Type B pancreatic cell (in vitro differentiated cells): ENCODE measurements around the gene IL12RB2. TPM values are rescaled to one million over a fixed set of nuclear protein-coding genes. Genes with fewer than 3 reads are reported as not detected.

Source experiments
- DNase-seq: peaks from one replicate; pipeline ENCODE4 v3.0.0; 2021; ENCODE audit warnings: mixed read lengths; ENCODE audit not compliant: unreplicated experiment; ENCODE audit errors: extremely low spot score
- H3K27ac Mint-ChIP-seq: 2 replicates; pipeline ENCODE4 v1.8.0; 2021; ENCODE audit warnings: mild to moderate bottlenecking, mixed read lengths
- H3K27me3 Mint-ChIP-seq: 2 replicates; pipeline ENCODE4 v1.8.0; 2021; ENCODE audit warnings: mixed read lengths
- H3K36me3 Mint-ChIP-seq: 2 replicates; pipeline ENCODE4 v1.8.0; 2021; ENCODE audit warnings: mixed read lengths
- H3K4me1 Mint-ChIP-seq: one replicate; pipeline ENCODE4 v1.8.0; 2021; ENCODE audit warnings: mixed read lengths; ENCODE audit not compliant: unreplicated experiment
- H3K4me3 Mint-ChIP-seq: 2 replicates; pipeline ENCODE4 v1.8.0; 2021; ENCODE audit warnings: mild to moderate bottlenecking, mixed read lengths
- H3K9me3 Mint-ChIP-seq: 2 replicates; pipeline ENCODE4 v1.8.0; 2021; ENCODE audit warnings: mixed read lengths
- CTCF ChIP-seq: fragments of 200-600 bp; sonication (generic); conservative IDR thresholded peaks from 2 replicates; pipeline ENCODE4 v1.5.0; 2021; ENCODE audit warnings: antibody characterized with exemption, mild to moderate bottlenecking
- total RNA-seq: library from RNA; stranded (reverse); gene quantifications from 2 replicates; pipeline ENCODE4 v1.2.1, GENCODE V29; 2021; ENCODE audit warnings: low replicate concordance

Gene IL12RB2
- total RNA-seq, 1 donor from 2014 or later: 0.46 TPM

- no peak overlapping the region for H3K4me3 Mint-ChIP-seq
- H3K36me3 Mint-ChIP-seq: peaks cover 8% of the 10 kb centered on the region
- no peaks in the 10 kb centered on the region for H3K9me3 Mint-ChIP-seq
- H3K27me3 Mint-ChIP-seq: no peaks in the 10 kb centered on the region
- H3K4me1 Mint-ChIP-seq: peaks cover 22% of the 10 kb centered on the region
- no peak for TF ChIP-seq CTCF
- H3K27ac Mint-ChIP-seq: no peak overlapping the region
- DNase-seq: no peak
These were observed 125.1 kb downstream of the IL12RB2 start for GRCh38 chr1:67432745-67433144.

DNA sequence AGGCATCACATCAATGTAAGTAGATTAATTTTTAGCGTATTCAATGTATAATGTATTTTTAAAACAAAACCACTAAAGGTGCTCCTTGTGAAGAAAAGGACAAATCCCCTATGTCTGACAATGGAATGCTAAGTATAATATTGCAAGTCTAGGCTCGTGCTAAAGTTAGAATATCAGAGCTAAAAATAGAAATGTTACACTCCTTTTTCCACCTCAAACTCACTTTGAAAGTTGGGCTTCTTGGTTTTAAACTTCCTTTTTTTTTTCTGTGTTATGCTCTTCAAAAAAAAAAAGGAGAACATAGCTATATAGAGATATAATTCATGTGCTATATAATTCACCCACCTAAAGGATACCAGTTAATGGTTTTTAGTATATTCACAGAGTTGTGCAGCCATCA is 126.2 kb downstream of the IL12RB2 start:
- peaks cover 7% of the 10 kb centered on the region for H3K36me3 Mint-ChIP-seq
- no peak for TF ChIP-seq CTCF
- no peaks in the 10 kb centered on the region for H3K27me3 Mint-ChIP-seq
- no peak overlapping the region for H3K4me3 Mint-ChIP-seq
- no peak for DNase-seq
- no peaks in the 10 kb centered on the region for H3K9me3 Mint-ChIP-seq
- no peak overlapping the region for H3K27ac Mint-ChIP-seq
- H3K4me1 Mint-ChIP-seq: peaks cover 24% of the 10 kb centered on the region

GRCh38 chr1:67434491-67434890 is 126.8 kb downstream of the IL12RB2 start:
- Mint-ChIP-seq H3K36me3 (peaks cover 3% of the 10 kb centered on the region), H3K27ac (no peak overlapping the region), H3K27me3 (no peaks in the 10 kb centered on the region), H3K9me3 (no peaks in the 10 kb centered on the region), H3K4me3 (no peak overlapping the region), H3K4me1 (peaks cover 27% of the 10 kb centered on the region)
- TF ChIP-seq CTCF: no peak
- DNase-seq: no peak

DNA sequence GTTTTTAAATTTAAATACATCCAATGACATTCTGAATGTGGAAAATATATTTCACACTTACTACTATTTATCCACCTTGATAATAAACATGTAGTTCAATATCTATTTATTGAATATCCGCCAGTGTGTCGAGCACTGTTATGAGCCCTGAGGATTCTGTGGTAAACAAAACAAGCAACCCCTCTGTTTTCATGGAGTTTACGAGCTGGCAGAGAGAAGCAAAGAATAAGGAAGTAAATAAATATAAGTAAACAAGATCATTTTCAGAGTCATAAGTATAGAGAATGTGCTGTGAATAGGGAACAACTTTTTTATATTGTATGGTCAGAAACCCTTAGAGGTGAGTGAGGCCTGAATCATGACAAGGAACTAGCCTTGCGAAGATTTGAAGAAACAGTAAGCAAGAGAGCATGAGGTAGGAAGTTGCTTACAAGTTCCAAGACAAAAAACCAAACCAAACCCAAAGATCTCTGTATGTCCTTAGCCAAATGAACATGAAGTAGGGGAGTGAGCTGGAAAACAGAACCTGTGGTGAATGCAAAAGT is 128.9 kb downstream of the IL12RB2 start:
- TF ChIP-seq CTCF: no peak
- Mint-ChIP-seq H3K4me1 (peaks cover 38% of the 10 kb centered on the region), H3K36me3 (no peaks in the 10 kb centered on the region), H3K4me3 (no peak overlapping the region), H3K27me3 (no peaks in the 10 kb centered on the region), H3K27ac (no peak overlapping the region), H3K9me3 (no peaks in the 10 kb centered on the region)
- no peak for DNase-seq

DNA sequence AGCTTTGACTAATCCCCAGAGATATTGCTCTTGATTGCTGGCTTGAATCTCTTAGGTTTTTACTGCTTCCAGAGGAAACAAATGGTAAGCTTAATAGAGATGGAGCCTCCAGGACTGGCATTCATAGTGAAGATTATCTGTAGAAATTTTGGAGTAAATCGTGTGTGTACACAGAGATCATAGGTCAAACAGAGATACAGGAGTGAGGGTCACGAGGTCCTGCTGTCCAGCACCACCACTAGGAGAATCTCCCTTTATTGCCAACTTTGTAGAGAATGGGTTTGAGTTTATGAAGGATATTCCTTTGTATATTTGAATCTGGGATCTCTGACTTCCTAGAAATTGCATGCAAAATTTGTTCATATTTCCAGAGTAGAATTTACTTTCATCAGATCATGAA is 130.3 kb downstream of the IL12RB2 start:
- no peak for DNase-seq
- H3K4me3 Mint-ChIP-seq: no peak overlapping the region
- peaks cover 36% of the 10 kb centered on the region for H3K4me1 Mint-ChIP-seq
- H3K27ac Mint-ChIP-seq: no peak overlapping the region
- H3K9me3 Mint-ChIP-seq: no peaks in the 10 kb centered on the region
- H3K27me3 Mint-ChIP-seq: no peaks in the 10 kb centered on the region
- no peaks in the 10 kb centered on the region for H3K36me3 Mint-ChIP-seq
- no peak for TF ChIP-seq CTCF
